H4 (cell line): Measurements from ENCODE around the gene HDAC7. TPM values are rescaled to one million over a fixed set of nuclear protein-coding genes. Genes with fewer than 3 reads are reported as not detected.

Experiments
- total RNA-seq: library from RNA; depleted of rRNA; stranded (reverse); fragments of >200 nt; shearing (Covaris generic); gene quantifications from 2 replicates; pipeline ENCODE4 v1.2.3, GENCODE V29; 2014; rRNA removed

HDAC7 gene
- total RNA-seq, 1 experiment from 2014 or later, result 13.7 TPM

Other genes with a start within 250 kb of the HDAC7 start
- gene RPAP3, start 113.9 kb downstream of the HDAC7 start, total RNA-seq, result 29.9 and 41.6 TPM in 2 replicates
- not detected in 2 replicates for gene ENDOU, start 94.4 kb downstream of the HDAC7 start, total RNA-seq
- gene RAPGEF3, start 61.0 kb downstream of the HDAC7 start, total RNA-seq, result 2.0 and 3.0 TPM in 2 replicates
- gene SLC48A1, start 46.7 kb downstream of the HDAC7 start, total RNA-seq, result 11.9 and 14.0 TPM in 2 replicates
- 5.6 and 7.3 TPM in 2 replicates for gene VDR, start 85.1 kb upstream of the HDAC7 start, total RNA-seq
- 294 and 314 TPM in 2 replicates for gene TMEM106C, start 143.7 kb upstream of the HDAC7 start, total RNA-seq
- gene COL2A1, start 184.6 kb upstream of the HDAC7 start, total RNA-seq, result not detected in 2 replicates